Effector memory CD4-positive, alpha-beta T cell (primary cell): ENCODE data around the gene SIGLEC12.
A peak's percentile ranks its signal among the peaks of the same experiment; 100 is the strongest.

Source experiments
- DNase-seq, 3 donors: peaks; one replicate each; pipeline ENCODE4 v3.0.0-alpha.2; 2020
- H3K27ac ChIP-seq: 2 replicates; pipeline ENCODE4 v1.7.0; 2013; ENCODE audit warnings: mild to moderate bottlenecking, low read length, moderate library complexity; ENCODE audit not compliant: insufficient read depth, poor library complexity, severe bottlenecking
- H3K27me3 ChIP-seq: replicated peaks from 2 replicates; pipeline ENCODE4 v1.7.0; 2013; ENCODE audit warnings: mild to moderate bottlenecking, low read length; ENCODE audit not compliant: insufficient read depth, control insufficient read depth, poor library complexity, severe bottlenecking
- H3K36me3 ChIP-seq: 2 replicates; pipeline ENCODE4 v1.7.0; 2013; ENCODE audit warnings: mild to moderate bottlenecking, low read length, moderate library complexity; ENCODE audit not compliant: control insufficient read depth, insufficient read depth
- H3K4me1 ChIP-seq: 2 replicates; pipeline ENCODE4 v1.7.0; 2013; ENCODE audit warnings: low read length, mild to moderate bottlenecking; ENCODE audit not compliant: control insufficient read depth, insufficient read depth, poor library complexity, severe bottlenecking
- H3K4me3 ChIP-seq: 2 replicates; pipeline ENCODE4 v1.7.0; 2013; ENCODE audit warnings: low read length, low read depth, mild to moderate bottlenecking; ENCODE audit not compliant: insufficient read depth, poor library complexity, severe bottlenecking
- H3K9me3 ChIP-seq: 2 replicates; pipeline ENCODE4 v1.7.0; 2013; ENCODE audit warnings: mild to moderate bottlenecking, low read length, moderate library complexity; ENCODE audit not compliant: control insufficient read depth

Gene SIGLEC12

GRCh38 chr19:51441410-51442390 lies 59.9 kb downstream of the SIGLEC12 start:
- peaks cover 20% of the 10 kb centered on the region for H3K4me1 ChIP-seq
- DNase-seq = peak; percentile 73 to 76 (median 74)
- peak overlapping the region; percentile 56 for H3K27ac ChIP-seq
- H3K36me3 ChIP-seq = no peaks in the 10 kb centered on the region
- H3K9me3 ChIP-seq = no peaks in the 10 kb centered on the region
- H3K4me3 ChIP-seq = peak overlapping the region; percentile 35
- H3K27me3 ChIP-seq = no peaks in the 10 kb centered on the region
